Liver (tissue), 3 donors: Measurements from ENCODE around the gene AJAP1.

Source experiments
- EGR1 ChIP-seq, 2 donors: IDR thresholded peaks; 2 replicates each; pipeline ENCODE4 v1.6.1; 2016 to 2018; ENCODE audit warnings: antibody characterized with exemption in 2 of 2, low read depth in 2 of 2
- FOXA2 ChIP-seq: IDR thresholded peaks from 2 replicates; pipeline ENCODE4 v1.6.1; 2016; ENCODE audit warnings: antibody characterized with exemption
- GABPA ChIP-seq, 2 donors: IDR thresholded peaks in 1 of 2; conservative IDR thresholded peaks in 1 of 2; 2 replicates each; pipeline ENCODE4 v1.6.1; 2016; ENCODE audit warnings: antibody characterized with exemption in 2 of 2, mild to moderate bottlenecking in 1 of 2, moderate library complexity in 1 of 2
- JUND ChIP-seq, 2 donors: IDR thresholded peaks; 2 replicates each; pipeline ENCODE4 v1.6.1; 2016; ENCODE audit warnings: antibody characterized with exemption in 2 of 2
- NR2F2 ChIP-seq: IDR thresholded peaks from 2 replicates; pipeline ENCODE4 v1.6.1; 2016; ENCODE audit warnings: antibody characterized with exemption
- RAD21 ChIP-seq, 2 donors: IDR thresholded peaks; 2 replicates each; pipeline ENCODE4 v1.6.1; 2016; ENCODE audit warnings: antibody characterized with exemption in 2 of 2, mild to moderate bottlenecking in 2 of 2
- SP1 ChIP-seq: IDR thresholded peaks from 2 replicates; pipeline ENCODE4 v1.6.1; 2018; ENCODE audit warnings: antibody characterized with exemption, mild to moderate bottlenecking
- TAF1 ChIP-seq: conservative IDR thresholded peaks from 2 replicates; pipeline ENCODE4 v1.6.1; 2016; ENCODE audit warnings: antibody characterized with exemption, mild to moderate bottlenecking
- YY1 ChIP-seq: IDR thresholded peaks from 2 replicates; pipeline ENCODE4 v1.6.1; 2016; ENCODE audit warnings: antibody characterized with exemption, mild to moderate bottlenecking
- TF ChIP-seq, protein P1 (sequence below): fragments of 150-350 bp; IDR thresholded peaks from 2 replicates; pipeline ENCODE4 v1.5.1; 2017; ENCODE audit warnings: improper control_type of control experiment, low read depth, low read length; ENCODE audit not compliant: missing input control
- TF ChIP-seq, protein P2 (sequence below): IDR thresholded peaks from 2 replicates; pipeline ENCODE4 v1.6.1; 2016; ENCODE audit warnings: antibody characterized with exemption, mild to moderate bottlenecking
- TF ChIP-seq, protein P3 (sequence below): IDR thresholded peaks from 2 replicates; pipeline ENCODE4 v1.6.1; 2016; ENCODE audit warnings: antibody characterized with exemption
- TF ChIP-seq, protein P4 (sequence below): IDR thresholded peaks from 2 replicates; pipeline ENCODE4 v1.6.1; 2016; ENCODE audit warnings: antibody characterized with exemption
- donor health status: healthy.
- donor health status: healthy.

DNA sequence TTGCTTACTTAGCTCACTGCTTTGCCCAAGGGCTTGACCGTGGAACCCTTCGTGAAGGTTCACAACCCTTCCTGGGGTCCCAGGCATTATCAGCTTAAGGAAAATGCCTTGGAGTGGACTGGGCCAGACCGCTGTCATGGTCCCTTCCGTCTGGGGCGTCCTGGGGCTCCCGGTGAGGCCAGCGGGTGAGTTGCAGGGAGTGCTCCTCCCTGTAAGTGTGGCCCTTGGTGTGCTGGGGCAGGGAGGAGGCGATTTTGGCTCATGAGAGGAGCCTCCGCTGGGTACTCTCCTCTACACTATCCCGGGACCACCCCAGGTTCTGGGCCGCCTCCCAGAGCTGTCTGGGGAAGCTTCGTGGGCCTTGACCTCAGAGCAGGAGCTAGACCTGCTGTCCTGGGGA lies 48.1 kb downstream of the AJAP1 start:
- TF ChIP-seq, protein P1, sequence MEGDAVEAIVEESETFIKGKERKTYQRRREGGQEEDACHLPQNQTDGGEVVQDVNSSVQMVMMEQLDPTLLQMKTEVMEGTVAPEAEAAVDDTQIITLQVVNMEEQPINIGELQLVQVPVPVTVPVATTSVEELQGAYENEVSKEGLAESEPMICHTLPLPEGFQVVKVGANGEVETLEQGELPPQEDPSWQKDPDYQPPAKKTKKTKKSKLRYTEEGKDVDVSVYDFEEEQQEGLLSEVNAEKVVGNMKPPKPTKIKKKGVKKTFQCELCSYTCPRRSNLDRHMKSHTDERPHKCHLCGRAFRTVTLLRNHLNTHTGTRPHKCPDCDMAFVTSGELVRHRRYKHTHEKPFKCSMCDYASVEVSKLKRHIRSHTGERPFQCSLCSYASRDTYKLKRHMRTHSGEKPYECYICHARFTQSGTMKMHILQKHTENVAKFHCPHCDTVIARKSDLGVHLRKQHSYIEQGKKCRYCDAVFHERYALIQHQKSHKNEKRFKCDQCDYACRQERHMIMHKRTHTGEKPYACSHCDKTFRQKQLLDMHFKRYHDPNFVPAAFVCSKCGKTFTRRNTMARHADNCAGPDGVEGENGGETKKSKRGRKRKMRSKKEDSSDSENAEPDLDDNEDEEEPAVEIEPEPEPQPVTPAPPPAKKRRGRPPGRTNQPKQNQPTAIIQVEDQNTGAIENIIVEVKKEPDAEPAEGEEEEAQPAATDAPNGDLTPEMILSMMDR: no peak
- TF ChIP-seq TAF1: no peak
- TF ChIP-seq SP1: no peak
- no peak for TF ChIP-seq YY1
- TF ChIP-seq EGR1 (IDR thresholded peaks at IDR 0.05; ENCODE audit: low read depth in 2 of 2): no peak
- TF ChIP-seq FOXA2: no peak
- no peak for TF ChIP-seq GABPA (IDR thresholded peaks at IDR 0.05 in 1 of 2, conservative IDR thresholded peaks at IDR 0.05 in 1 of 2)
- TF ChIP-seq, protein P2, sequence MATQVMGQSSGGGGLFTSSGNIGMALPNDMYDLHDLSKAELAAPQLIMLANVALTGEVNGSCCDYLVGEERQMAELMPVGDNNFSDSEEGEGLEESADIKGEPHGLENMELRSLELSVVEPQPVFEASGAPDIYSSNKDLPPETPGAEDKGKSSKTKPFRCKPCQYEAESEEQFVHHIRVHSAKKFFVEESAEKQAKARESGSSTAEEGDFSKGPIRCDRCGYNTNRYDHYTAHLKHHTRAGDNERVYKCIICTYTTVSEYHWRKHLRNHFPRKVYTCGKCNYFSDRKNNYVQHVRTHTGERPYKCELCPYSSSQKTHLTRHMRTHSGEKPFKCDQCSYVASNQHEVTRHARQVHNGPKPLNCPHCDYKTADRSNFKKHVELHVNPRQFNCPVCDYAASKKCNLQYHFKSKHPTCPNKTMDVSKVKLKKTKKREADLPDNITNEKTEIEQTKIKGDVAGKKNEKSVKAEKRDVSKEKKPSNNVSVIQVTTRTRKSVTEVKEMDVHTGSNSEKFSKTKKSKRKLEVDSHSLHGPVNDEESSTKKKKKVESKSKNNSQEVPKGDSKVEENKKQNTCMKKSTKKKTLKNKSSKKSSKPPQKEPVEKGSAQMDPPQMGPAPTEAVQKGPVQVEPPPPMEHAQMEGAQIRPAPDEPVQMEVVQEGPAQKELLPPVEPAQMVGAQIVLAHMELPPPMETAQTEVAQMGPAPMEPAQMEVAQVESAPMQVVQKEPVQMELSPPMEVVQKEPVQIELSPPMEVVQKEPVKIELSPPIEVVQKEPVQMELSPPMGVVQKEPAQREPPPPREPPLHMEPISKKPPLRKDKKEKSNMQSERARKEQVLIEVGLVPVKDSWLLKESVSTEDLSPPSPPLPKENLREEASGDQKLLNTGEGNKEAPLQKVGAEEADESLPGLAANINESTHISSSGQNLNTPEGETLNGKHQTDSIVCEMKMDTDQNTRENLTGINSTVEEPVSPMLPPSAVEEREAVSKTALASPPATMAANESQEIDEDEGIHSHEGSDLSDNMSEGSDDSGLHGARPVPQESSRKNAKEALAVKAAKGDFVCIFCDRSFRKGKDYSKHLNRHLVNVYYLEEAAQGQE: no peak
- no peak for TF ChIP-seq JUND (IDR thresholded peaks at IDR 0.05)
- no peak for TF ChIP-seq RAD21 (IDR thresholded peaks at IDR 0.05)
- TF ChIP-seq, protein P3, sequence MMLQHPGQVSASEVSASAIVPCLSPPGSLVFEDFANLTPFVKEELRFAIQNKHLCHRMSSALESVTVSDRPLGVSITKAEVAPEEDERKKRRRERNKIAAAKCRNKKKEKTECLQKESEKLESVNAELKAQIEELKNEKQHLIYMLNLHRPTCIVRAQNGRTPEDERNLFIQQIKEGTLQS: no peak
- no peak for TF ChIP-seq NR2F2
- TF ChIP-seq, protein P4, sequence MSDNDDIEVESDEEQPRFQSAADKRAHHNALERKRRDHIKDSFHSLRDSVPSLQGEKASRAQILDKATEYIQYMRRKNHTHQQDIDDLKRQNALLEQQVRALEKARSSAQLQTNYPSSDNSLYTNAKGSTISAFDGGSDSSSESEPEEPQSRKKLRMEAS: no peak
